ENCODE measurements around the gene CCNT2.
"Not testable (repeated sequence)": the region's sequence is repeated elsewhere in the genome, so short reads cannot be mapped to it uniquely, and the experiment has no call there.

DNA sequence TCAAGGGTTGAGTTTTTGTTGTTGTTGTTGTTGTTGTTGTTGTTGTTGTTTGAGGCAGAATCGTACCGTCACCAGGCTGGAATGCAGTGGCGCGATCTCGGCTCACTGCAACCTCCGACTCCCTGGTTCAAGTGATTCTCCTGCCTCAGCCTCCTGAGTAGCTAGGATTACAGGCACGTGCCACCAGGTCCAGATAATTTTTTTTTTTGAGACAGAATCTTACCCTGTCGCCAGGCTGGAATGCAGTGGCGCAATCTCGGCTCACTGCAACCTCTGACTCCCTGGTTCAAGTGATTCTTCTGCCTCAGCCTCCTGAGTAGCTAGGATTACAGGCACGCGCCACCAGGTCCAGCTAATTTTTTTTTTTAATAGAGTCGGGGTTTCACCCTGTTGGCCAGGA, 14.9 kb upstream of the CCNT2 start:
- not testable (repeated sequence) for TF ChIP-seq CTCF, EZH2, EZH2phosphoT487 (IDR thresholded peaks at IDR 0.05)
